ENCODE data around the gene RNF41.

RNF41 gene

GRCh38 chr12:56224954-56225353 is 3.2 kb upstream of the RNF41 start:
- TF ChIP-seq CTCF (IDR thresholded peaks at IDR 0.05; ENCODE audit: extremely low read depth, insufficient read depth, missing control alignments) = no peak
- peak; percentile 24 for DNase-seq (ENCODE audit: low spot score)
- in situ Hi-C loops (cut with MboI; ENCODE audit: low pct_unique_long_range_greater_than_20kb, low sequenced_read_pairs, unreplicated experiment) = no loop called here

- DNase-seq (ENCODE audit: low spot score) = peak; percentile 99
- in situ Hi-C loops (cut with MboI; ENCODE audit: low pct_unique_long_range_greater_than_20kb, low sequenced_read_pairs, unreplicated experiment) = no loop called here
- TF ChIP-seq CTCF (IDR thresholded peaks at IDR 0.05; ENCODE audit: extremely low read depth, insufficient read depth, missing control alignments) = peak; percentile 86
Measured at GRCh38 chr12:56224102-56224701, 2.5 kb upstream of the RNF41 start, which contains the start of gene NABP2. Gene NABP2 (plus strand): TSS chr12:56224342. CDS start chr12:56224857, 515 bp downstream.

- DNase-seq (ENCODE audit: low spot score) = peak; percentile 10
Measured at GRCh38 chr12:56223571-56224101, 1.9 kb upstream of the RNF41 start.

GRCh38 chr12:56222531-56222895 is 791 bp upstream of the RNF41 start:
- in situ Hi-C loops (cut with MboI; ENCODE audit: low pct_unique_long_range_greater_than_20kb, low sequenced_read_pairs, unreplicated experiment) = no loop called here
- no peak for TF ChIP-seq CTCF (IDR thresholded peaks at IDR 0.05; ENCODE audit: extremely low read depth, insufficient read depth, missing control alignments)
- DNase-seq (ENCODE audit: low spot score) = no peak

More at GRCh38 chr12:56223571-56224101, 1.9 kb upstream of the RNF41 start:
- TF ChIP-seq CTCF (IDR thresholded peaks at IDR 0.05; ENCODE audit: extremely low read depth, insufficient read depth, missing control alignments) = no peak
- in situ Hi-C loops (cut with MboI; ENCODE audit: low pct_unique_long_range_greater_than_20kb, low sequenced_read_pairs, unreplicated experiment) = no loop called here

GRCh38 chr12:56221232-56221756 is 428 bp downstream of the RNF41 start:
- DNase-seq (ENCODE audit: low spot score) = no peak
- in situ Hi-C loops (cut with MboI; ENCODE audit: low pct_unique_long_range_greater_than_20kb, low sequenced_read_pairs, unreplicated experiment) = no loop called here
- TF ChIP-seq CTCF (IDR thresholded peaks at IDR 0.05; ENCODE audit: extremely low read depth, insufficient read depth, missing control alignments) = no peak

- in situ Hi-C loops (cut with MboI; ENCODE audit: low pct_unique_long_range_greater_than_20kb, low sequenced_read_pairs, unreplicated experiment) = no loop called here
- peak; percentile 29 for DNase-seq (ENCODE audit: low spot score)
- TF ChIP-seq CTCF (IDR thresholded peaks at IDR 0.05; ENCODE audit: extremely low read depth, insufficient read depth, missing control alignments) = no peak
Measured at GRCh38 chr12:56220611-56221231, 1.0 kb downstream of the RNF41 start.
